Measurements from ENCODE around the gene WDFY3.
A peak's percentile ranks its signal among the peaks of the same experiment; 100 is the strongest.
"Not testable (repeated sequence)": the region's sequence is repeated elsewhere in the genome, so short reads cannot be mapped to it uniquely, and the experiment has no call there.

The WDFY3 gene

DNA sequence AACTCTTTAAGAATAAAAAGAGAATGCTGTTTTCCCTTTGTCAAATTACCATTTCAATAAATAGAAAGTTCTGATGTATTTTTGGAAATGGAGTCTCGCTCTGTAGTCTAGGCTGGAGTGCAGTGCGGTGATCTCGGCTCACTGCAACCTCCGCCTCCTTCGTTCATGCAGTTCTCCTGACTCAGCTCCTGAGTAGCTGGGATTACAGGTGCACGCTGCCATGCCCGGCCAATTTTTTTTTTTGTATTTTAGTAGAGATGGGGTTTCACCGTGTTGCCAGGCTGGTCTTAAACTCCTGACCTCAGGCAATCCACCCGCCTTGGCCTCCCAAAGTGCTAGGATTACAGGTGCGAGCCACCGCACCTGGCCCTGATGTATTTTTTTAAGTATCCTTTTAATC is 159.9 kb downstream of the WDFY3 start:
- FAIRE-seq: not testable (repeated sequence)

GRCh38 chr4:84804136-84804535 is 162.4 kb downstream of the WDFY3 start:
- FAIRE-seq (no peak), DNase-seq (ENCODE audit: insufficient read length, low spot score) (no peak)

More for the DNA sequence above, 159.9 kb downstream of the WDFY3 start:
- DNase-seq (ENCODE audit: insufficient read length, low spot score): not testable (repeated sequence)

- no peak for DNase-seq (ENCODE audit: insufficient read length, low spot score)
- FAIRE-seq: no peak
Observed at GRCh38 chr4:84803720-84804119, 162.8 kb downstream of the WDFY3 start.

DNA sequence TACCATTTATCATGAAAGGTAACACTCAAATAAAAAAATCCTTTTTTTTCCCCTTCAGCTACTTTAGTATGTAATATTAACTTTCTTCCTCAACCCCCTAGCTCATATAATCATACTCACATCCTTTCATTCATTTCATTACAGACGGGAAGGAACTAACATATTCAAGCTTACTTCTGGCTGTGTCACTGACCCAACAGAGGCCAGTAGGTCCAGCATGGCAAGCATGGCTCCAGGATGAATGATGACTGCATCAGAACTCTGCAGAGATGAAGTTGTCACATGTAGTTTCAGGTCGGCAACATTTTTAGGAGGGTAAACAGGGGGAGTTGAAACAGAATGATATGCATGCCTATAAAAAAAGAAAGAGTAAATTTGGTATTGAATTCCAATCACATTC is 163.4 kb downstream of the WDFY3 start:
- no peak for DNase-seq (ENCODE audit: insufficient read length, low spot score)
- no peak for FAIRE-seq

- FAIRE-seq (no peak), DNase-seq (ENCODE audit: insufficient read length, low spot score) (no peak)
Observed at GRCh38 chr4:84800256-84800655, 166.2 kb downstream of the WDFY3 start.

- no peak for DNase-seq (ENCODE audit: insufficient read length, low spot score)
- no peak for FAIRE-seq
Observed at GRCh38 chr4:84799318-84799717, 167.2 kb downstream of the WDFY3 start.

DNA sequence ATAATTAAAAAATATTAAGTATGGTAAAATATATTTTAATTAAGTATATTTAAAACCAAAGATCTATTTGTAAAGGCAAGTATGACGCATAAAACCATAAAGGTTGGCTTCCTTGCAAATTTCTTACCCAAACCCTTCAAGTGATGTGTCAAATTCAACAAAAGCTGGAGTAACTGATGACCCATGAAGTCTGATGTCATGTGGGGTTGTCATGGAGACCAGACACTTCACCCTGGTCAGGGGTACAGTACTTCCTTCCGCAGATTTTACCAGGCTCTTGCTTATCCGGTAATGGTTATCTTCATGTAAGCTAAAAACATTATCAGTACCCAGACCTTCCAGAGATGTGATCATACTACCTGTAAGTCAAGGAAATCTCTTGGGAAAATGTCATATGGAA is 170.1 kb downstream of the WDFY3 start:
- no peak for DNase-seq (ENCODE audit: insufficient read length, low spot score)

DNA sequence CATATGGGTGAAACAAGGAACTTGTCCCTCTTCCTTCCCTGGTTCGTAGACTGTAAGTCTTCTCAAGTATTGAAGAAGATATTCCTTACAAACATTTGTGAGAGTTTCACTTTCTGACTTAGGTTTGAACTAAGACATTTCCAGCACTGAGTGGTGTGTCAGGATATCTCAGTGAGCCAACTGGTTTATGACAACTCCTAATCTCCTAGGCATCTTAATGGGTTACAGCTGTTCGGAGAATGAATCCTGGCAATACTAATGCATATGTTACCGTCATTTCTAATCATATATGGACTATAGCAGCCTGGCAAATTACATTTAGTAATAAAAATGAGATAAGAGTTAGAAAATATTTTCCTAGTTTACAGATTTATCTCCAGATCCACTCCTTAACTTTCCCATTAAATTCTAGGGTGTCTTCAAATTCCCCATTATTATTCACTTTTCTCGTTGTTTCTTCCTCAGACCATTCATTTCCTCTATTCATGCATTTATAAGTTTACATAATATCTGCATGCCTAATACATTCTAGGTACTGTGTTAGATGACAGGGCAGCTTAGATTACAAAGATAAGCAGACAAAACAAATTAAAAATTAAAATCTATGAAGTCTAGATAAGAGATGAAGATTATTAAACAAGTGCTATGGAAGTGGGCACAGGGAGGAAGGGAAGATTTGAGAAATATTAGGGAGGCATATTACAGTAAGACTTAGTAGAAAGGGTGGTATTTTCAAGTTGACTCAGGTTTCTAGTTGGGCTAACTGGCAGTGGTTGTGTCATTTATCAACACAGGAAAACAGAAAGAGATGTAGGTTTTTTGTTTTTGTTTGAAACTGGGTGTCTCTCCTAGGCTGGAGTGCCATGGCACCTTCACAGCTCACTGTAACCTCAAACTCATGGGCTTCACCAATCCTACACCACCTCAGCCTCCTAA is 173.9 kb downstream of the WDFY3 start:
- FAIRE-seq (no peak), DNase-seq (ENCODE audit: insufficient read length, low spot score) (no peak)

More for the DNA sequence above, 170.1 kb downstream of the WDFY3 start:
- FAIRE-seq: no peak

DNA sequence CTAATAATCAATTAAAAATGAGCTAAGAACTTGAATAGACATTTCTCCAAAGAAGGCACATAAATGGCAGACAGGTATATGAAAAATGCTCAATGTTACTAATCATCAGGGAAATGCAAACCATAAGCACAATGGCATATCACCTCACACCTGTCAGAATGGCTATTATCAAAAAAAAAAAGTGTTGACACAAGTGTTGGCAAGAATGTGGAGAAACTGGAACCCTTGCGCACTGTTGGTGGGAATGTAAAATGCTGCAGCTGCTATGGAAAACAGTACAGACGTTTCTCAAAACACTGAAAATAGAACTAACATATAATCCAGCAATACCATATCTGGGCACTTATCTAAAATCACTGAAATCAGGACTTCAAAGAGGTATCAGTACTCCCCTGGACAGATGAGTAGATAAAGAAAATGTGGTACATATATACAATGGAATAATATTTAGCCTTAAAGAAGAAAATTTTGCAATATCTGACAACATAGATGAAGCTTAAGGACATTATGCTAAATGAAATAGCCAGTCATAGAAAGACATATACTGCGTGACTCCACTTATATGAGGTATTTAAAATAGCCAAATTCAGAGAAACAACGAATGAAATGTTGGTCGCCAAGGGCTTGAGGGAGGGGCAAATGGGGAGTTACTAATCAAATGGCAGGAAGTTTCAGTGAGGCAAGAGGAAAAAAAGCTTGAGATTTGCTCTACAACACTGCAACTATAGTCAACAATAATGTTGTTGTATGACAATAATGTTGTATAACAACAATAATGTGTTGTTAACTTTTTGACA is 175.5 kb downstream of the WDFY3 start:
- FAIRE-seq (no peak), DNase-seq (ENCODE audit: insufficient read length, low spot score) (no peak)

DNA sequence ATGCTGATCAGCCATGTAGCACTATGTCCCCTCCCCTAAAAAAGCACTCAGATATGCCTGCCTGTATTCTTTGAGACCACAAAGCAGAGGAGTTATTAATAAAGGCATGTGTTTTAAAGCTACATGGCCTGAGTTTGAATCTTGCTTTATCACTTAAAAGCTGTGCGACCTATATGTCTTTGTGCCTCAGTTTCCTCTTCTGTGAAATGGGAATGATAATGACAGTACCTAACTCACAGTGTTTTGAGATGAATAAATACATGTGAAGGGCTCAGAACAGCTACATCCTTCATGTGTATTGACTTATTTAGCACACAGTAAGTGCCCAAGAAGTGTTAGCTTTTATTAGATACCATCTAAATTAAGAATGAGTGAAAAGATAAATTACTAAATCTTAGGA is 180.0 kb downstream of the WDFY3 start:
- DNase-seq (ENCODE audit: insufficient read length, low spot score) (no peak), FAIRE-seq (no peak)

- DNase-seq (ENCODE audit: insufficient read length, low spot score) (no peak), FAIRE-seq (no peak)
Observed at GRCh38 chr4:84782517-84782916, 184.0 kb downstream of the WDFY3 start.

DNA sequence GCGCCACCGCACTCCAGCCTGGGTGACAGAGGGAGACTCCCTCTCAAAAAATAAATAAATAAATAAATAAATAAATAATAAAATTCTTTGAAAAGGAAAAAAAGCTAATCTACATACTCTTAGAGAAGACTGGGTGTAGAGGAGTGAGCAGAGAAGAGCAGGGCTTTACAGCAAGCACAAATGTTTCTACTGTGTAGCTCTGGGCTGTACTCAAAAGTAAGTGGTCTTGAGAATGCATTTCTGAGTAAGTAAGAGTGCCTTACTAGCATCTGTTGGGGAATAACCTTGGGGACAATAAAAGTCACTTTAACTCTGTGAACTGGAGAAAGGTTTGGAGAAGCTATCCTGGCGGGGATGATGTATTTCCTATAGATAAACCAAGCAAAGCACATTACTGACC is 185.8 kb downstream of the WDFY3 start:
- FAIRE-seq: no peak

GRCh38 chr4:84778041-84778440 is 188.4 kb downstream of the WDFY3 start:
- DNase-seq (ENCODE audit: insufficient read length, low spot score) (no peak), FAIRE-seq (no peak)

More for the DNA sequence above, 185.8 kb downstream of the WDFY3 start:
- no peak for DNase-seq (ENCODE audit: insufficient read length, low spot score)

DNA sequence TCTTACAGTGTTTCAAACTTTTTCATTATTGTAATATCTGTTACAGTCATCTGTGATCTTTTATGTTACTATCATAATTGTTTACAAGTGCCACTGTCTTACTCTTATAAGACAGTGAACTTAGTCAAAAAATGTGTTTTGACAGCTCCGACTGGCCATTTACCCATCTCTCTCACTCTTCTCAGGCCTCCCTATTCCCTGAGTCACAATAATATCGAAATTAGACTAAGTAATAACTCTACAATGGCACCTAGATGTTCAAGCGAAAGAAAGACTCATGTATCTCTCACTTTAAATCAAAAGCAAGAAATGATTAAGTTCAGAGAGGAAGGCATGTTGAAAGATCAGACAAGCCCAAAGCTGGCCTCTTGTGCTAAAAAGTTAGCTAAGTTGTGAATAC is 199.3 kb downstream of the WDFY3 start:
- DNase-seq (ENCODE audit: insufficient read length, low spot score) (no peak), FAIRE-seq (no peak)

- no peak for FAIRE-seq
- no peak for DNase-seq (ENCODE audit: insufficient read length, low spot score)
Observed at GRCh38 chr4:84753321-84753972, 213.0 kb downstream of the WDFY3 start.

DNA sequence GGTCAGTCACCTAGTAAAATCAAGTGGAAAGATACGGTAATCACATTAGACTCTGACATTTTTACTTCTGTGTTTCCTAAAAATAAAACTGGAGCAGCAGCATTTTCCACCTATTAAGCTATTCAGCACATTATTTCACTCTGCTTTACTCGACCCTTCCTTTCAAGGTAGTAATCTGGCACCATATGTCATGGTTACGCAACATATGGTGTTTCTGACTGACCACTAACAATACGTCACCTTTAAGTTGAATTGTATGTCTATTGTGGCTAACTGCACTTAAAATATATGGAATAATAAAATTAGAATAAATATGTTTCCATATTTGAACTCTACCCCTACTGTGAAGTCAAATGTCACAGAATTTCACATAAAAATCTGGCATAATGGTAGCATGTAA is 214.8 kb downstream of the WDFY3 start:
- DNase-seq (ENCODE audit: insufficient read length, low spot score) (no peak), FAIRE-seq (no peak)

DNA sequence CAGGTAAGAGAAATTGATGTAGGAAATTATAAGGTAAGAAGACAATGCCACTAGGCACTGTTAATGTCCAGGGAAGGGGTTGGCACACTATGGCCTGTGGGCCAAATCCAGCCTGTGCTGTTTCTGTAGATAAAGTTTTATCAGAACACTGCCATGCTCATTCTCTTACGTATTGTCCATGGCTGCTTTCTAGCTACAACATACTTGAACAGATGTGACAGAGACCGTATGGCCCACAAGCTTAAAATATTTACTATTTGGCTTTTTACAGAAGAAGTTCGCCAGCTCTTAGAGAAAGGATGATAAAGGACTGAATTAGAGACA is 215.6 kb downstream of the WDFY3 start:
- no peak for FAIRE-seq
- DNase-seq (ENCODE audit: insufficient read length, low spot score): no peak

- DNase-seq (ENCODE audit: insufficient read length, low spot score) (peak; percentile 12), FAIRE-seq (peak; percentile 4)
Observed at GRCh38 chr4:84750260-84750959, 216.1 kb downstream of the WDFY3 start.

DNA sequence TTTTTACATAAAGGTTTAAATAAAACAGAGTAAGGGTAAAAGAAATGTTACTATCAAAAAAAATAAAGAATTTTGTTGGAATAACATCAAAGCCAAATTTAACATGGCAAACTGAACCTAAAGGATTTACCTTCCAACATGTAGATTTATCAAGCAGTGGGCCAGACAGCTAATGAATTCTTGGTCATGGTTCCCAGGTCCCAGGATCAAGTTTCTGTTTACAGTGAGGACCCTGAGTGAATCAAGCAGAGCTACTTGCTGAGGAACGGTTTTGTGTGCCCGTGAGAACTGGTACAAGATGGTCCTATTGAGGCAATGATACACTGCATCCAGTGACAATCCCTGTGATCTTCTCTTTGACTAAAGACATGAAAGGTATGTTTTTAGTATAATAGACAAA is 226.4 kb downstream of the WDFY3 start:
- DNase-seq (ENCODE audit: insufficient read length, low spot score) (no peak), FAIRE-seq (no peak)

DNA sequence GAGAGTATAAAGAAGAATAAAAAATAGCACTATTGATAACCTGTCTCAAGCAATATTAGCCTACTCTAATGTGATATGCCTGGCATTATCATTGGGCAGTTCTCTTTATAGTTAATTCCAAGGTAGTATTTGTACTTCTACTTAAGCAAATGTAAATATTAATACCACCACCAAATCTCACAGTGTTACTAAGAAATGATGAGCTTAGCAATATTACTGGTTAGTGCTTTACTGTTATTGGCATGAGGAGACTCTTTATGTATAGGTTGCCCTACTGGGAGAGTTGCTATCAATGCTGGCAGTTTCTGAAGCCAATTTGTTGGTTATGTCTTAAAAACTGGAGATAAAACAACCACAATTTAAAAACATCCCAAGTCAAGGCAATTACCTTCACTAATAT is 227.9 kb downstream of the WDFY3 start:
- DNase-seq (ENCODE audit: insufficient read length, low spot score): no peak
- no peak for FAIRE-seq

DNA sequence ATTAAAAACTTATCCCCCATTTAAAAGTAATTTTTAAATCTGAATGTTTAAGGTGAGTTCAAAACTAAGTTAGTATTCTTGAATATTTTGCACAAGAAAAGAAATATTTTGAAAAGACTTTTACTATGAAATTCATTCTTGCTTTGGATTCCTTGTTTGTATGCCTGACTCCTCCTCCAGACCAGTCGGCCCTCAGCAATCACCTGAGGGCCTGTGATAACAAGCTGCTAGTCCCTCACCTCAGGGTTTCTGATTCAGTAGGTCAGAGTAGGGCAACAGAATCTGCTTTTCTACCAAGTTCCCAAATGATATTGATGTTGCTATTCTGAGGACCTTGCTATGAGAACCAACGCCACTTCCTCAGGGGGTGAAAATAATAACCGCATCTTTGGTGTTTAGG is 228.8 kb downstream of the WDFY3 start:
- DNase-seq (ENCODE audit: insufficient read length, low spot score) (no peak), FAIRE-seq (no peak)

Measured in GM19239 (cell line).